CD14-positive monocyte (primary cell): Measurements from ENCODE around the gene FERMT2. TPM values are rescaled to one million over a fixed set of nuclear protein-coding genes. Genes with fewer than 3 reads are reported as not detected.

Experiments used
- DNase-seq, 3 donors: peaks; one replicate each; pipeline ENCODE4 v3.0.0-alpha.2; 2011 to 2022
- H2AFZ ChIP-seq: 2 replicates; pipeline ENCODE4 v1.6.0; 2012; ENCODE audit warnings: mild to moderate bottlenecking, low read depth, low read length, inconsistent platforms; ENCODE audit not compliant: insufficient read depth, poor library complexity, severe bottlenecking
- H3K27ac ChIP-seq, 2 donors: 1 replicate in 1 of 2; 2 replicates in 1 of 2; pipeline ENCODE4 v1.5.1; 2012 to 2013; ENCODE audit warnings: low read length in 2 of 2, control low read depth in 1 of 2, inconsistent platforms in 1 of 2, low read depth in 1 of 2, mild to moderate bottlenecking in 1 of 2
- H3K27me3 ChIP-seq, 2 donors: one replicate each; pipeline versions ENCODE4 v1.6.0 to v1.6.1; 2011 to 2013; ENCODE audit warnings: low read length in 2 of 2; ENCODE audit not compliant: control insufficient read depth in 2 of 2, insufficient read depth in 2 of 2
- H3K36me3 ChIP-seq, 2 donors: replicated peaks in 1 of 2; 1 replicate in 1 of 2; 2 replicates in 1 of 2; pipeline versions ENCODE4 v1.5.1 to v1.6.1; 2012 to 2013; ENCODE audit warnings: low read length in 2 of 2, control low read depth in 1 of 2, inconsistent platforms in 1 of 2, mild to moderate bottlenecking in 1 of 2; ENCODE audit not compliant: insufficient read depth in 2 of 2, control insufficient read depth in 1 of 2
- H3K4me1 ChIP-seq, 2 donors: 1 replicate in 1 of 2; 2 replicates in 1 of 2; pipeline versions ENCODE4 v1.5.1 to v1.6.1; 2012 to 2013; ENCODE audit warnings: low read length in 2 of 2, control low read depth in 1 of 2, inconsistent platforms in 1 of 2, mild to moderate bottlenecking in 1 of 2, moderate library complexity in 1 of 2; ENCODE audit not compliant: insufficient read depth in 2 of 2, control insufficient read depth in 1 of 2
- H3K4me2 ChIP-seq: replicated peaks from 2 replicates; pipeline ENCODE3; 2012; ENCODE audit warnings: low read length, moderate library complexity, mild to moderate bottlenecking; ENCODE audit not compliant: poor library complexity, severe bottlenecking; ENCODE audit errors: extremely low read depth
- H3K4me3 ChIP-seq, 3 experiments: fragments of 200-600 bp in 1 of 3; sonication (generic) in 1 of 3; replicated peaks in 1 of 3; 1 replicate in 2 of 3; 2 replicates in 1 of 3; pipeline ENCODE4 v1.5.1; 2011 to 2013; ENCODE audit warnings: low read length in 3 of 3, mild to moderate bottlenecking in 3 of 3, control low read depth in 2 of 3, low read depth in 2 of 3, inconsistent platforms in 1 of 3, moderate library complexity in 1 of 3
- H3K79me2 ChIP-seq: 2 replicates; pipeline ENCODE4 v1.6.0; 2012; ENCODE audit warnings: mild to moderate bottlenecking, control low read depth, inconsistent platforms, low read length, moderate library complexity; ENCODE audit not compliant: insufficient read depth
- H3K9ac ChIP-seq: 2 replicates; pipeline ENCODE4 v1.6.0; 2017; ENCODE audit warnings: low read length, mild to moderate bottlenecking; ENCODE audit not compliant: insufficient read depth, poor library complexity, severe bottlenecking
- H3K9me3 ChIP-seq, 2 donors: replicated peaks in 1 of 2; 1 replicate in 1 of 2; 2 replicates in 1 of 2; pipeline versions ENCODE4 v1.5.1 to v1.6.1; 2012 to 2013; ENCODE audit warnings: low read length in 2 of 2, control low read depth in 1 of 2; ENCODE audit not compliant: control insufficient read depth in 1 of 2, insufficient read depth in 1 of 2
- H4K20me1 ChIP-seq: 2 replicates; pipeline ENCODE4 v1.6.0; 2012; ENCODE audit warnings: mild to moderate bottlenecking, low read length, control low read depth, moderate library complexity; ENCODE audit not compliant: insufficient read depth
- H3K27ac Mint-ChIP-seq, 7 donors: one replicate each; pipeline ENCODE4 v1.8.0; 2020; ENCODE audit warnings: mild to moderate bottlenecking in 7 of 7, mixed read lengths in 7 of 7, moderate library complexity in 6 of 7, inconsistent platforms in 2 of 7
- H3K27me3 Mint-ChIP-seq, 3 donors: one replicate each; pipeline ENCODE4 v1.8.0; 2021 to 2022; ENCODE audit warnings: low read depth in 3 of 3, mild to moderate bottlenecking in 3 of 3, mixed read lengths in 3 of 3, moderate library complexity in 3 of 3, inconsistent platforms in 1 of 3
- H3K36me3 Mint-ChIP-seq, 2 donors: one replicate each; pipeline ENCODE4 v1.8.0; 2020; ENCODE audit warnings: mixed read lengths in 2 of 2, inconsistent platforms in 1 of 2, mild to moderate bottlenecking in 1 of 2
- H3K4me1 Mint-ChIP-seq: one replicate; pipeline ENCODE4 v1.8.0; 2020; ENCODE audit warnings: mild to moderate bottlenecking, mixed read lengths
- H3K4me3 Mint-ChIP-seq, 2 donors: one replicate each; pipeline ENCODE4 v1.8.0; 2020; ENCODE audit warnings: mild to moderate bottlenecking in 2 of 2, mixed read lengths in 2 of 2, moderate library complexity in 1 of 2
- H3K9me3 Mint-ChIP-seq, 7 donors: one replicate each; pipeline ENCODE4 v1.8.0; 2020 to 2022; ENCODE audit warnings: mixed read lengths in 7 of 7, mild to moderate bottlenecking in 6 of 7, moderate library complexity in 6 of 7, inconsistent platforms in 2 of 7
- WGBS: methylation state at CpG from one replicate; pipeline ENCODE4 v1.1.5; 2013; ENCODE audit warnings: missing lambda C conversion rate; ENCODE audit not compliant: insufficient coverage; 5-methylcytosine and 5-hydroxymethylcytosine counted together
- intact Hi-C, 2 donors: fragments of 100-400 bp; cut with micrococcal nuclease; formaldehyde crosslinking; loops; one replicate each; pipeline versions ENCODE4 v1.15.0 to v1.15.1; 2023
- polyA plus RNA-seq, 3 donors: library from polyadenylated mRNA; depleted of rRNA in 1 of 3; unstranded in 2 of 3; stranded (reverse) in 1 of 3; fragments of 300-500 nt in 2 of 3; fragments of >200 nt in 1 of 3; fragmentation: Illumina TruSeq in 2 of 3; gene quantifications; 1 replicate in 2 of 3; 2 replicates in 1 of 3; pipeline ENCODE4 v1.2.3, GENCODE V29; 2012 to 2021
- TF ChIP-seq, protein P1 (sequence below): fragments of 200-600 bp; IDR thresholded peaks from one replicate; pipeline ENCODE4 v1.8.0; 2022; ENCODE audit warnings: antibody characterized with exemption, mild to moderate bottlenecking

Gene FERMT2
- polyA plus RNA-seq, 3 donors, result not detected

DNA sequence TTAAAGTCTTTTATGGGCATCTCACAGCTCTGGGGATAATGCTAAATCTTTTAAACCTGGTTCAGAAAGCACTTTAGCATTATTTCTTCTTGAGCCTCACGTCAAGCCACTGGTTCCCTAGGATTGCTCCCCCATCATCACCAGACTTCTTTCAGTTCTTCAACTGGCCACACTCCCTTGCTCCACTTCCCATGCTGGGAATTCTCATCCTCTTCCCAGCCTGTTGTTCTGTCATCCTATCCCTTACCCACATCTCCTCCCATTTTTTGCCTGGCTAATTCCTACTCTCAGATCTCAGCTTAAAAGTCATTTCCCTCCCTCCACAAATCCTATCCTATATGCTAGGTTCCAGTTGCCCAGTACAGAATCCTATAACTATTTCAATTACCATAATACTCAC is 14.4 kb downstream of the FERMT2 start:
- intact Hi-C loops, result no loop called here
- DNase-seq, result no peak
- H3K79me2 ChIP-seq, result no peaks in the 10 kb centered on the region
- 93% methylated on average over 1 of the region's 1 CpG for WGBS
- no peak overlapping the region for H3K4me3 Mint-ChIP-seq
- no peaks in the 10 kb centered on the region for H4K20me1 ChIP-seq
- H3K27ac Mint-ChIP-seq, result no peak overlapping the region
- no peaks in the 10 kb centered on the region for H3K4me1 Mint-ChIP-seq
- no peaks in the 10 kb centered on the region for H3K9me3 ChIP-seq
- no peaks in the 10 kb centered on the region for H3K36me3 Mint-ChIP-seq
- peaks cover 0 to 2% of the 10 kb centered on the region in 2 donors for H3K27me3 ChIP-seq
- peaks cover 0 to 7% (median 6%) of the 10 kb centered on the region in 3 donors for H3K27me3 Mint-ChIP-seq
- no peak overlapping the region for H3K4me2 ChIP-seq
- TF ChIP-seq, protein P1, sequence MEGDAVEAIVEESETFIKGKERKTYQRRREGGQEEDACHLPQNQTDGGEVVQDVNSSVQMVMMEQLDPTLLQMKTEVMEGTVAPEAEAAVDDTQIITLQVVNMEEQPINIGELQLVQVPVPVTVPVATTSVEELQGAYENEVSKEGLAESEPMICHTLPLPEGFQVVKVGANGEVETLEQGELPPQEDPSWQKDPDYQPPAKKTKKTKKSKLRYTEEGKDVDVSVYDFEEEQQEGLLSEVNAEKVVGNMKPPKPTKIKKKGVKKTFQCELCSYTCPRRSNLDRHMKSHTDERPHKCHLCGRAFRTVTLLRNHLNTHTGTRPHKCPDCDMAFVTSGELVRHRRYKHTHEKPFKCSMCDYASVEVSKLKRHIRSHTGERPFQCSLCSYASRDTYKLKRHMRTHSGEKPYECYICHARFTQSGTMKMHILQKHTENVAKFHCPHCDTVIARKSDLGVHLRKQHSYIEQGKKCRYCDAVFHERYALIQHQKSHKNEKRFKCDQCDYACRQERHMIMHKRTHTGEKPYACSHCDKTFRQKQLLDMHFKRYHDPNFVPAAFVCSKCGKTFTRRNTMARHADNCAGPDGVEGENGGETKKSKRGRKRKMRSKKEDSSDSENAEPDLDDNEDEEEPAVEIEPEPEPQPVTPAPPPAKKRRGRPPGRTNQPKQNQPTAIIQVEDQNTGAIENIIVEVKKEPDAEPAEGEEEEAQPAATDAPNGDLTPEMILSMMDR, result no peak
- H3K36me3 ChIP-seq, result no peaks in the 10 kb centered on the region
- H3K4me1 ChIP-seq, result no peaks in the 10 kb centered on the region
- no peak overlapping the region for H3K4me3 ChIP-seq
- no peak overlapping the region for H3K9ac ChIP-seq
- peaks cover 0 to 2% (median 0%) of the 10 kb centered on the region in 7 donors for H3K9me3 Mint-ChIP-seq
- no peak overlapping the region for H2AFZ ChIP-seq
- H3K27ac ChIP-seq, result no peak overlapping the region

DNA sequence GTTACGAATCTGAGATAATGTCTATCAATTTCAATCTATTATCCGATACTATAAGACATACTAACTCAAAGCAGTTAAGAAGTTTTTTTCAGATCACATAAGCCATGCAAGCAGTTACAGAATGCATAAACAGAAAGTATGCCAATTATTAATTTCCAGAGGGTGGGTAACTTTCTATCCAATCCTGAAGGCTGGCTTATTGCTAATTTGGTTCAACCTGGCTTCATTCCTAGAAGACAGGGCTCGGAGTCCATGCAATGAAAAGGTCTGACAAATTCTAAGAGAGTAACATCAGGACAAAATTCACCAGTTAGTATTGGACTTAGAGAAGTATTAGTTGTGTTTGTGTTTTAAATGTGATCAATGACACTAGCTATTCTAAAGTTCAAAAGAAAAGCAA is 15.0 kb downstream of the FERMT2 start:
- H3K4me1 Mint-ChIP-seq, result no peaks in the 10 kb centered on the region
- H3K4me3 Mint-ChIP-seq, result no peak overlapping the region
- no peaks in the 10 kb centered on the region for H3K79me2 ChIP-seq
- H3K4me1 ChIP-seq, result no peaks in the 10 kb centered on the region
- H3K36me3 ChIP-seq, result no peaks in the 10 kb centered on the region
- no peaks in the 10 kb centered on the region for H3K9me3 ChIP-seq
- TF ChIP-seq, protein P1, result no peak
- peaks cover 0 to 2% of the 10 kb centered on the region in 2 donors for H3K27me3 ChIP-seq
- H4K20me1 ChIP-seq, result no peaks in the 10 kb centered on the region
- no peak overlapping the region for H3K9ac ChIP-seq
- no peak overlapping the region for H2AFZ ChIP-seq
- intact Hi-C loops, result no loop called here
- WGBS, result 100% methylated on average over 1 of the region's 3 CpGs
- H3K27ac Mint-ChIP-seq, result no peak overlapping the region
- peaks cover 0 to 7% (median 6%) of the 10 kb centered on the region in 3 donors for H3K27me3 Mint-ChIP-seq
- DNase-seq, result no peak
- H3K9me3 Mint-ChIP-seq, result peaks cover 0 to 2% (median 0%) of the 10 kb centered on the region in 7 donors
- H3K27ac ChIP-seq, result no peak overlapping the region
- no peak overlapping the region for H3K4me2 ChIP-seq
- no peak overlapping the region for H3K4me3 ChIP-seq
- H3K36me3 Mint-ChIP-seq, result no peaks in the 10 kb centered on the region
